ENCODE measurements around the gene MYO16. TPM values are rescaled to one million over a fixed set of nuclear protein-coding genes. Genes with fewer than 3 reads are reported as not detected.

The MYO16 gene
- total and polyA plus RNA-seq, 2 of the 4 experiments (the other 2 are of a cell fraction): under 0.01 to 0.03 TPM

GRCh38 chr13:108915095-108915633 is 285.8 kb downstream of the MYO16 start:
- Histone ChIP-seq H3K9ac (ENCODE audit: low read depth, low read length) (no peak overlapping the region), H3K36me3 (ENCODE audit: control insufficient read depth, insufficient read depth, low read length) (no peaks in the 10 kb centered on the region), H4K91ac (ENCODE audit: insufficient read depth, low read depth, low read length) (no peak overlapping the region), H3K27me3 (ENCODE audit: control insufficient read depth, insufficient read depth, low read length) (peaks cover 11% of the 10 kb centered on the region), H4K8ac (ENCODE audit: low read depth in 2 of 2, low read length in 2 of 2) (no peak overlapping the region), H2AK9ac (replicated peaks; ENCODE audit: low read depth, low read length, poor library complexity) (no peak overlapping the region), H4K20me1 (ENCODE audit: insufficient read depth, low read length) (no peaks in the 10 kb centered on the region), H2AFZ (replicated peaks; ENCODE audit: low read length, poor library complexity) (no peak overlapping the region), H2AK5ac (ENCODE audit: low read depth, low read length) (no peak overlapping the region), H3K14ac (replicated peaks; ENCODE audit: low read depth, low read length) (no peak overlapping the region), H3K9me3 (ENCODE audit: control insufficient read depth, insufficient read depth, low read length) (no peaks in the 10 kb centered on the region), H3K27ac (ENCODE audit: insufficient read depth, low read length) (no peak overlapping the region; the same call in 1 of the 2 replicates), H3K79me1 (ENCODE audit: low read depth in 1 of 2, low read length in 2 of 2) (no peaks in the 10 kb centered on the region), H3K18ac (ENCODE audit: low read depth, low read length) (0 out of 2 replicates have a peak overlapping the region, but pooled peaks have one; percentile 44), H3K23ac (ENCODE audit: low read depth, low read length) (no peak overlapping the region), H3K4me3 (ENCODE audit: insufficient read depth, low read depth, low read length) (no peak overlapping the region), H3K56ac (ENCODE audit: extremely low read depth, insufficient read depth, low read length) (no peak overlapping the region; the same call in 1 of the 2 replicates), H2BK5ac (ENCODE audit: low read depth, low read length, poor library complexity, severe bottlenecking) (peak overlapping the region; percentile 53), H3K4ac (ENCODE audit: low read depth, low read length) (no peak overlapping the region), H3K4me2 (ENCODE audit: low read depth, low read length) (peak overlapping the region; percentile 67), H3K9me1 (ENCODE audit: insufficient read depth, low read length) (peaks cover 10% of the 10 kb centered on the region; the same call in 1 of the 2 replicates), H2BK15ac (ENCODE audit: low read depth, low read length) (no peak overlapping the region), H3K4me1 (ENCODE audit: control insufficient read depth, insufficient read depth, low read length) (peaks cover 13% of the 10 kb centered on the region), H4K5ac (ENCODE audit: low read depth, low read length) (no peak overlapping the region), H2BK20ac (ENCODE audit: low read depth, low read length) (no peak overlapping the region), H2BK120ac (ENCODE audit: low read depth, low read length) (peak overlapping the region; percentile 48; the same call in 1 of the 2 replicates)
- dilution Hi-C loops (cut with HindIII; ENCODE audit: low sequenced_read_pairs, unreplicated experiment): no loop called here
- CTCF ChIA-PET: interaction anchor here (0.5 to 1.9 kb wide), 9 partner anchors 9 to 1156 kb away, joined by 3 to 9 read pairs (median 4); no protein-coding TSS in a partner anchor
- intact Hi-C loops (cut with micrococcal nuclease): loop anchor here (5.0 kb wide), 2 partner anchors 872 to 1192 kb away; partner anchors contain the start of gene IRS2
- TF ChIP-seq MAZ (IDR thresholded peaks at IDR 0.05; ENCODE audit: borderline replicate concordance, low read depth, low read length): no peak
- TF ChIP-seq, protein P1, sequence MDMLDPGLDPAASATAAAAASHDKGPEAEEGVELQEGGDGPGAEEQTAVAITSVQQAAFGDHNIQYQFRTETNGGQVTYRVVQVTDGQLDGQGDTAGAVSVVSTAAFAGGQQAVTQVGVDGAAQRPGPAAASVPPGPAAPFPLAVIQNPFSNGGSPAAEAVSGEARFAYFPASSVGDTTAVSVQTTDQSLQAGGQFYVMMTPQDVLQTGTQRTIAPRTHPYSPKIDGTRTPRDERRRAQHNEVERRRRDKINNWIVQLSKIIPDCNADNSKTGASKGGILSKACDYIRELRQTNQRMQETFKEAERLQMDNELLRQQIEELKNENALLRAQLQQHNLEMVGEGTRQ (IDR thresholded peaks at IDR 0.05; ENCODE audit: low read depth, low read length): no peak
- no peak for TF ChIP-seq ELK1 (IDR thresholded peaks at IDR 0.05; ENCODE audit: borderline replicate concordance, low read depth, low read length)
- TF ChIP-seq RFX5 (IDR thresholded peaks at IDR 0.05; ENCODE audit: low read depth, low read length): no peak
- no peak for TF ChIP-seq POLR2A (IDR thresholded peaks at IDR 0.05; ENCODE audit: low read depth, low read length)
- TF ChIP-seq FOS (IDR thresholded peaks at IDR 0.05; ENCODE audit: low read depth, low read length): no peak
- no peak for TF ChIP-seq MXI1 (IDR thresholded peaks at IDR 0.05; ENCODE audit: borderline replicate concordance, low read depth, low read length)
- TF ChIP-seq RAD21 (IDR thresholded peaks at IDR 0.05; ENCODE audit: low read length): peak; percentile 66
- TF ChIP-seq CEBPB (IDR thresholded peaks at IDR 0.05; ENCODE audit: low read depth, low read length): no peak
- TF ChIP-seq NFE2L2 (IDR thresholded peaks at IDR 0.05; ENCODE audit: low read depth, low read length): no peak
- no peak for TF ChIP-seq BHLHE40 (IDR thresholded peaks at IDR 0.05; ENCODE audit: low read depth, low read length)
- TF ChIP-seq MAFK (IDR thresholded peaks at IDR 0.05; ENCODE audit: low read depth, low read length): no peak
- TF ChIP-seq CHD1 (IDR thresholded peaks at IDR 0.05; ENCODE audit: low read depth, low read length): no peak
- TF ChIP-seq, protein P2, sequence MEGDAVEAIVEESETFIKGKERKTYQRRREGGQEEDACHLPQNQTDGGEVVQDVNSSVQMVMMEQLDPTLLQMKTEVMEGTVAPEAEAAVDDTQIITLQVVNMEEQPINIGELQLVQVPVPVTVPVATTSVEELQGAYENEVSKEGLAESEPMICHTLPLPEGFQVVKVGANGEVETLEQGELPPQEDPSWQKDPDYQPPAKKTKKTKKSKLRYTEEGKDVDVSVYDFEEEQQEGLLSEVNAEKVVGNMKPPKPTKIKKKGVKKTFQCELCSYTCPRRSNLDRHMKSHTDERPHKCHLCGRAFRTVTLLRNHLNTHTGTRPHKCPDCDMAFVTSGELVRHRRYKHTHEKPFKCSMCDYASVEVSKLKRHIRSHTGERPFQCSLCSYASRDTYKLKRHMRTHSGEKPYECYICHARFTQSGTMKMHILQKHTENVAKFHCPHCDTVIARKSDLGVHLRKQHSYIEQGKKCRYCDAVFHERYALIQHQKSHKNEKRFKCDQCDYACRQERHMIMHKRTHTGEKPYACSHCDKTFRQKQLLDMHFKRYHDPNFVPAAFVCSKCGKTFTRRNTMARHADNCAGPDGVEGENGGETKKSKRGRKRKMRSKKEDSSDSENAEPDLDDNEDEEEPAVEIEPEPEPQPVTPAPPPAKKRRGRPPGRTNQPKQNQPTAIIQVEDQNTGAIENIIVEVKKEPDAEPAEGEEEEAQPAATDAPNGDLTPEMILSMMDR (conservative IDR thresholded peaks at IDR 0.05; ENCODE audit: low read depth, low read length): peak; percentile 70
- peak; percentile 57 for TF ChIP-seq SMC3 (IDR thresholded peaks at IDR 0.05; ENCODE audit: low read depth, low read length)
- TF ChIP-seq RCOR1 (IDR thresholded peaks at IDR 0.05; ENCODE audit: insufficient replicate concordance, low read length): no peak
- POLR2A ChIA-PET (ENCODE audit: unreplicated experiment): no interaction called here
- in situ Hi-C loops (cut with MboI; ENCODE audit: low sequenced_read_pairs): no loop called here
- no TSS peak for BruUV-seq (replicated peaks)
- DNase-seq (peak; percentile 50), ATAC-seq (ENCODE audit: low read depth) (peak; percentile 64)
- no CpG with 5 or more reads among the region's 7 CpGs for WGBS, 2 experiments (ENCODE audit: extremely low coverage in 2 of 2, insufficient read length in 1 of 2)
